Measurements from ENCODE around the gene OGT.
"Not testable (repeated sequence)": the region's sequence is repeated elsewhere in the genome, so short reads cannot be mapped to it uniquely, and the experiment has no call there.

Gene OGT

GRCh38 chrX:71541210-71542022 lies 8.5 kb downstream of the OGT start:
- DNase-seq = no peak

- no peak for DNase-seq
These were observed 9.5 kb downstream of the OGT start for GRCh38 chrX:71542411-71542810.

- DNase-seq = no peak
These were observed 9.9 kb downstream of the OGT start for GRCh38 chrX:71542825-71543224.

- DNase-seq = no peak
These were observed 10.4 kb downstream of the OGT start for GRCh38 chrX:71543316-71543715.

GRCh38 chrX:71545364-71545763 lies 12.5 kb downstream of the OGT start:
- no peak for DNase-seq

- DNase-seq = no peak
These were observed 14.0 kb downstream of the OGT start for GRCh38 chrX:71546879-71547278.

- no peak for DNase-seq
These were observed 14.4 kb downstream of the OGT start for GRCh38 chrX:71547339-71547738.

GRCh38 chrX:71549986-71550385 lies 17.1 kb downstream of the OGT start:
- no peak for DNase-seq

GRCh38 chrX:71550578-71550977 lies 17.7 kb downstream of the OGT start:
- DNase-seq = no peak

GRCh38 chrX:71556036-71556435 lies 23.1 kb downstream of the OGT start:
- DNase-seq = no peak

- no peak for DNase-seq
These were observed 26.0 kb downstream of the OGT start for GRCh38 chrX:71558920-71559319.

GRCh38 chrX:71559773-71560172 lies 26.9 kb downstream of the OGT start:
- DNase-seq = not testable (repeated sequence)

GRCh38 chrX:71563921-71564320 lies 31.0 kb downstream of the OGT start:
- DNase-seq = no peak

- DNase-seq = no peak
These were observed 32.7 kb downstream of the OGT start for GRCh38 chrX:71565474-71566041.

GRCh38 chrX:71571390-71571789 lies 38.5 kb downstream of the OGT start:
- DNase-seq = not testable (repeated sequence)

- DNase-seq = no peak
These were observed 40.7 kb downstream of the OGT start for GRCh38 chrX:71573590-71573989.

- DNase-seq = no peak
These were observed 44.8 kb downstream of the OGT start for GRCh38 chrX:71577682-71578081.

GRCh38 chrX:71578253-71579135 lies 45.6 kb downstream of the OGT start, which contains the start of gene GCNA:
Gene GCNA (plus strand): TSS chrX:71578437. CDS start chrX:71580822, 2,385 bp downstream.
- no peak for DNase-seq

GRCh38 chrX:71579136-71579989 lies 46.5 kb downstream of the OGT start:
- no peak for DNase-seq

- no peak for DNase-seq
These were observed 47.1 kb downstream of the OGT start for GRCh38 chrX:71579990-71580380.

GRCh38 chrX:71581210-71581609 lies 48.3 kb downstream of the OGT start:
- DNase-seq = no peak

GRCh38 chrX:71586929-71587328 lies 54.0 kb downstream of the OGT start:
- no peak for DNase-seq

GRCh38 chrX:71593210-71593609 lies 60.3 kb downstream of the OGT start:
- DNase-seq = not testable (repeated sequence)
